PC-3 (cell line): ENCODE data around the gene TEX55. TPM values are rescaled to one million over a fixed set of nuclear protein-coding genes. Genes with fewer than 3 reads are reported as not detected.

Experiments used
- ATAC-seq: fragments of 200-7000 bp; cut with Tn5 transposase; 2 replicates; pipeline ENCODE4 v1.9.1; 2020; ENCODE audit warnings: mild to moderate bottlenecking, moderate library complexity
- BruUV-seq: library from RNA; stranded (reverse); fragments of 400-500 nt; replicated peaks from 2 replicates; lab custom pipeline; 2021; lab: Mats Ljungman, UMichigan
- CTCF ChIA-PET: fragments of 300-600 bp; sonication (Branson Sonifier 250); formaldehyde crosslinking; loops from one replicate; lab custom pipeline; 2022; ENCODE audit warnings: antibody characterized with exemption; lab: Charles Lee
- POLR2A ChIA-PET: fragments of 300-600 bp; sonication (Branson Sonifier 250); formaldehyde crosslinking; loops from one replicate; lab custom pipeline; 2022; ENCODE audit warnings: antibody characterized with exemption; ENCODE audit not compliant: unreplicated experiment; lab: Charles Lee
- DNase-seq: peaks from one replicate; pipeline ENCODE4 v3.0.0-alpha.2; 2015
- H2AFZ ChIP-seq: fragments of 300-600 bp; sonication (generic); 2 replicates; pipeline ENCODE4 v1.6.0; 2016; ENCODE audit warnings: antibody characterized with exemption, low read length
- H3F3A ChIP-seq: fragments of 300-600 bp; sonication (generic); one replicate; pipeline ENCODE4 v1.6.0; 2017; ENCODE audit warnings: antibody characterized with exemption, low read length, control low read depth, mild to moderate bottlenecking; ENCODE audit not compliant: unreplicated experiment
- H3K27ac ChIP-seq: fragments of 300-600 bp; sonication (generic); 2 replicates; pipeline ENCODE4 v1.5.1; 2016; ENCODE audit warnings: mild to moderate bottlenecking, low read length
- H3K27me3 ChIP-seq: fragments of 300-600 bp; sonication (generic); 2 replicates; pipeline ENCODE4 v1.6.1; 2016; ENCODE audit warnings: low read length, mixed read lengths
- H3K36me3 ChIP-seq: fragments of 300-600 bp; sonication (generic); 2 replicates; pipeline ENCODE4 v1.6.1; 2016; ENCODE audit warnings: low read depth, mixed run types, low read length, mixed read lengths
- H3K4me1 ChIP-seq: fragments of 300-600 bp; sonication (generic); 2 replicates; pipeline ENCODE4 v1.5.1; 2016; ENCODE audit warnings: low read length; ENCODE audit not compliant: insufficient read depth
- H3K4me2 ChIP-seq: fragments of 300-600 bp; sonication (generic); 2 replicates; pipeline ENCODE4 v1.6.0; 2016; ENCODE audit warnings: low read length
- H3K4me3 ChIP-seq: fragments of 300-600 bp; sonication (generic); 2 replicates; pipeline ENCODE4 v1.5.1; 2016; ENCODE audit warnings: mild to moderate bottlenecking, low read length, mixed read lengths
- H3K79me2 ChIP-seq: fragments of 300-600 bp; sonication (generic); 2 replicates; pipeline ENCODE4 v1.6.1; 2017; ENCODE audit warnings: low read length, mixed read lengths
- H3K9ac ChIP-seq: fragments of 300-600 bp; sonication (generic); 2 replicates; pipeline ENCODE4 v1.6.0; 2016; ENCODE audit warnings: mild to moderate bottlenecking, low read length
- H3K9me2 ChIP-seq: fragments of 300-600 bp; sonication (generic); replicated peaks from 2 replicates; pipeline ENCODE4 v1.6.1; 2016; ENCODE audit warnings: mixed run types, low read length, mixed read lengths
- H3K9me3 ChIP-seq: fragments of 300-600 bp; sonication (generic); 2 replicates; pipeline ENCODE4 v1.6.1; 2016; ENCODE audit warnings: low read length, mixed read lengths
- H4K20me1 ChIP-seq: fragments of 300-600 bp; sonication (generic); 2 replicates; pipeline ENCODE4 v1.6.1; 2016; ENCODE audit warnings: low read length, mixed read lengths
- CTCF ChIP-seq: fragments of 300-600 bp; sonication (generic); conservative IDR thresholded peaks from 2 replicates; pipeline ENCODE4 v1.5.1; 2017; ENCODE audit warnings: antibody characterized with exemption, low read depth, mild to moderate bottlenecking, low read length
- EZH2 ChIP-seq: fragments of 300-600 bp; sonication (generic); IDR thresholded peaks from one replicate; pipeline ENCODE4 v1.6.1; 2017; ENCODE audit warnings: antibody characterized with exemption, mild to moderate bottlenecking, low read length; ENCODE audit not compliant: unreplicated experiment
- EZH2phosphoT487 ChIP-seq: fragments of 300-600 bp; sonication (generic); IDR thresholded peaks from 2 replicates; pipeline ENCODE4 v1.6.1; 2018; ENCODE audit warnings: mild to moderate bottlenecking, antibody characterized with exemption, low read length, borderline replicate concordance
- intact Hi-C: fragments of 100-400 bp; cut with micrococcal nuclease; formaldehyde crosslinking; loops from 2 replicates; pipeline ENCODE4 v1.9.0; 2023
- total RNA-seq: library from RNA; depleted of rRNA; stranded (reverse); fragments of >200 nt; gene quantifications from 2 replicates; pipeline ENCODE4 v1.2.3, GENCODE V29; 2014

Gene TEX55
- total RNA-seq, 1 experiment from 2014 or later = 0.33 TPM

GRCh38 chr3:119184111-119184510, 38.1 kb downstream of the TEX55 start:
- intact Hi-C loops = loop anchor here (1.0 kb wide), 2 partner anchors 8 to 56 kb away; partner anchors contain the start of gene B4GALT4
- POLR2A ChIA-PET = interaction anchor here (0.8 kb wide), 1 partner anchor 57 kb away, joined by 5 read pairs; no protein-coding TSS in a partner anchor
- peak overlapping the region; percentile 20 for H3K4me2 ChIP-seq

DNA sequence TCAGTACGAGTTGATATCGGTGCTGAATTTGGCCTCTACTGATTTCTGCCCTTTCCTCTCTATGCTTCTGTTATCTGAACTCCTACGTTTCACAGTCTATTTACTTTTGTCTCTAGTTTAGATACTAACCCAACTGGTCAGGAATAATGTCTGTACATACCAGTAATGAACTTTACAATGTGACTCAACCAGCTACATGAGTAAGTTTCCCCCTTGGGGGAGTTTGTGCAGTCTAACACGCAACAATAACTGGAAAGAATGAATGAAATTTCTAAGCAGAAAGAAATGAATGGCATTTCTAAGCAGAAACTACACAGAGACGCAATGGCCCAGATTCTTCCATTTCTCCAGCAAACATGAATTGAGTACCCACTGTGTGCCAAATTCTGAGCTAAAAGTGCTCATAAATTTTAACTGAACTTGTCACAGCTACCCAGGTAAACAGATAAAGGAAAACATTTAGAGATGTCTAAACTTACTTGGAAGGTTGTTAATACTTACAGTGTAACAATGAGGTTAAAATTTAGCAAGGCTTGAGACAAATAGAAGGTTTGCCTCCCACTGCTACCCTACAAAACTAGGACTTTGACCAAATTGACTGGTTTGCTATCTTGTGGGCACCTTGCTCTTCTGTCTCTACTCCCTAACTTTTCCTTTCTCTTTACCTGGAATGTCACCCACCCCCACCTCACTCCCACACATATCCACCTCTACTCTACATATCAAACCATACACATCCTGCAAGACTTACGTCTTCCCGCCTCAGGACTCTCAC, 39.0 kb downstream of the TEX55 start:
- peaks cover 24% of the 10 kb centered on the region for H3F3A ChIP-seq
- DNase-seq (peak; percentile 99), ATAC-seq (peak; percentile 75)
- no peaks in the 10 kb centered on the region for H3K9me3 ChIP-seq
- no peaks in the 10 kb centered on the region for H3K36me3 ChIP-seq
- no peaks in the 10 kb centered on the region for H3K79me2 ChIP-seq
- POLR2A ChIA-PET = interaction anchor here (0.7 to 0.8 kb wide), 2 partner anchors 46 to 56 kb away, joined by 5 to 6 read pairs; no protein-coding TSS in a partner anchor
- H3K4me1 ChIP-seq = peaks cover 74% of the 10 kb centered on the region
- peak overlapping the region; percentile 51 for H3K4me3 ChIP-seq
- CTCF ChIA-PET = interaction anchor here (0.7 kb wide), 1 partner anchor 56 kb away, joined by 5 read pairs; no protein-coding TSS in a partner anchor
- peak overlapping the region; percentile 37; the same call in 1 of the 2 replicates for H2AFZ ChIP-seq
- TF ChIP-seq CTCF (no peak), EZH2phosphoT487 (no peak), EZH2 (no peak)
- intact Hi-C loops = loop anchor here (1.0 kb wide), 3 partner anchors 9 to 55 kb away; partner anchors contain the start of gene B4GALT4
- TSS peak; percentile 55 for BruUV-seq
- H3K9ac ChIP-seq = peak overlapping the region; percentile 86
- peak overlapping the region; percentile 82 for H3K4me2 ChIP-seq
- H3K27me3 ChIP-seq = no peaks in the 10 kb centered on the region
- 0 out of 2 replicates have a peak, but pooled peaks cover 4% of the 10 kb centered on the region for H3K9me2 ChIP-seq
- H4K20me1 ChIP-seq = no peaks in the 10 kb centered on the region
- H3K27ac ChIP-seq = peak overlapping the region; percentile 98

More at GRCh38 chr3:119184111-119184510, 38.1 kb downstream of the TEX55 start:
- no peaks in the 10 kb centered on the region for H4K20me1 ChIP-seq
- BruUV-seq = TSS peak; percentile 54
- no peak for ATAC-seq
- H3K9ac ChIP-seq = peak overlapping the region; percentile 63
- 0 out of 2 replicates have a peak, but pooled peaks cover 4% of the 10 kb centered on the region for H3K9me2 ChIP-seq
- H2AFZ ChIP-seq = no peak overlapping the region
- H3K9me3 ChIP-seq = no peaks in the 10 kb centered on the region
- no peaks in the 10 kb centered on the region for H3K27me3 ChIP-seq
- H3K4me1 ChIP-seq = peaks cover 74% of the 10 kb centered on the region
- DNase-seq = no peak
- H3K79me2 ChIP-seq = no peaks in the 10 kb centered on the region
- no peaks in the 10 kb centered on the region for H3K36me3 ChIP-seq
- CTCF ChIA-PET = no interaction called here
- H3K27ac ChIP-seq = peak overlapping the region; percentile 98
- TF ChIP-seq EZH2 (no peak), EZH2phosphoT487 (no peak), CTCF (no peak)
- no peak overlapping the region for H3K4me3 ChIP-seq
- peaks cover 24% of the 10 kb centered on the region for H3F3A ChIP-seq
